Stimulated activated CD4-positive, alpha-beta T cell treated with anti-CD3 and anti-CD28 coated beads, Interleukin-12 subunit alpha, Interleukin-12 subunit beta, amount 100 ng/mL, for 48 hours (primary cell): ENCODE data around the gene DENND2A.
"Not testable (repeated sequence)": the region's sequence is repeated elsewhere in the genome, so short reads cannot be mapped to it uniquely, and the experiment has no call there.

ENCODE experiments used
- DNase-seq, 3 donors: peaks; one replicate each; pipeline ENCODE4 v3.0.0-alpha.2; 2020; ENCODE audit warnings: low read depth in 2 of 3, low spot score in 1 of 3

The DENND2A gene

GRCh38 chr7:140592964-140593671, 47.5 kb downstream of the DENND2A start:
- DNase-seq = no peak

- no peak for DNase-seq
Observed at GRCh38 chr7:140591180-140591902, 49.3 kb downstream of the DENND2A start.

- no peak for DNase-seq
Observed at GRCh38 chr7:140587243-140587642, 53.4 kb downstream of the DENND2A start.

- DNase-seq = no peak
Observed at GRCh38 chr7:140586516-140586915, 54.1 kb downstream of the DENND2A start.

- DNase-seq = no peak
Observed at GRCh38 chr7:140585333-140585732, 55.3 kb downstream of the DENND2A start.

GRCh38 chr7:140584195-140584851, 56.3 kb downstream of the DENND2A start:
- DNase-seq = no peak

- DNase-seq = no peak
Observed at GRCh38 chr7:140581411-140581810, 59.2 kb downstream of the DENND2A start.

GRCh38 chr7:140577651-140578050, 63.0 kb downstream of the DENND2A start:
- DNase-seq = no peak

- no peak for DNase-seq
Observed at GRCh38 chr7:140576589-140576988, 64.0 kb downstream of the DENND2A start.

- no peak for DNase-seq
Observed at GRCh38 chr7:140571538-140572122, 69.0 kb downstream of the DENND2A start.

GRCh38 chr7:140570120-140570519, 70.5 kb downstream of the DENND2A start:
- no peak for DNase-seq

GRCh38 chr7:140568021-140568813, 72.4 kb downstream of the DENND2A start:
- DNase-seq = no peak

- DNase-seq = not testable (repeated sequence)
Observed at GRCh38 chr7:140566186-140566585, 74.4 kb downstream of the DENND2A start.

- not testable (repeated sequence) for DNase-seq
Observed at GRCh38 chr7:140565761-140566160, 74.9 kb downstream of the DENND2A start.

GRCh38 chr7:140564643-140565042, 76.0 kb downstream of the DENND2A start:
- DNase-seq = no peak

GRCh38 chr7:140562926-140563481, 77.6 kb downstream of the DENND2A start:
- no peak for DNase-seq

GRCh38 chr7:140559410-140559809, 81.2 kb downstream of the DENND2A start:
- no peak for DNase-seq

- DNase-seq = no peak
Observed at GRCh38 chr7:140557809-140558518, 82.6 kb downstream of the DENND2A start.

- no peak for DNase-seq
Observed at GRCh38 chr7:140557069-140557468, 83.5 kb downstream of the DENND2A start.

GRCh38 chr7:140553236-140553635, 87.4 kb downstream of the DENND2A start:
- DNase-seq = not testable (repeated sequence)
